ENCODE results near the gene PLEKHA1.

DNA sequence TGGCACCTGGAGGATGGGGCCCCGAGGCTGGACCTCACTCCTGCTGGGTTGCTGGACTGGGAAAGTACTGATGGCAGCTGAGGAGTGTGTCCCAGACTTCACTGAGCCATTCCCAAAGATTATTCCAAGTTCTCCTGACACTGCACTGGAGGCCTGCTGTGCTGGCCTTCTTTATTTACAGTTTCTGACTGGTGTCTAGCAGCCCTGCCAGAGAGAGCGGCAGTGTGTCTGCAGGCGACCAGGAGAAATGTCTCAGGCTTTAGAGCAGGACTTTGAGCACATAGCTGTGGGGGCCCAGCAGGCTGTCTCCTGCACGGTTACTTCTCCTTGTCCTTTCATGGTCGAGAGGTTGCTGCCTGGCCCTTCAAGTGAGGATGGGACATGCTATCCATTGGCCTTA is 102.9 kb downstream of the PLEKHA1 start:
- TF ChIP-seq, protein P1, sequence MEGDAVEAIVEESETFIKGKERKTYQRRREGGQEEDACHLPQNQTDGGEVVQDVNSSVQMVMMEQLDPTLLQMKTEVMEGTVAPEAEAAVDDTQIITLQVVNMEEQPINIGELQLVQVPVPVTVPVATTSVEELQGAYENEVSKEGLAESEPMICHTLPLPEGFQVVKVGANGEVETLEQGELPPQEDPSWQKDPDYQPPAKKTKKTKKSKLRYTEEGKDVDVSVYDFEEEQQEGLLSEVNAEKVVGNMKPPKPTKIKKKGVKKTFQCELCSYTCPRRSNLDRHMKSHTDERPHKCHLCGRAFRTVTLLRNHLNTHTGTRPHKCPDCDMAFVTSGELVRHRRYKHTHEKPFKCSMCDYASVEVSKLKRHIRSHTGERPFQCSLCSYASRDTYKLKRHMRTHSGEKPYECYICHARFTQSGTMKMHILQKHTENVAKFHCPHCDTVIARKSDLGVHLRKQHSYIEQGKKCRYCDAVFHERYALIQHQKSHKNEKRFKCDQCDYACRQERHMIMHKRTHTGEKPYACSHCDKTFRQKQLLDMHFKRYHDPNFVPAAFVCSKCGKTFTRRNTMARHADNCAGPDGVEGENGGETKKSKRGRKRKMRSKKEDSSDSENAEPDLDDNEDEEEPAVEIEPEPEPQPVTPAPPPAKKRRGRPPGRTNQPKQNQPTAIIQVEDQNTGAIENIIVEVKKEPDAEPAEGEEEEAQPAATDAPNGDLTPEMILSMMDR (IDR thresholded peaks at IDR 0.05; ENCODE audit: insufficient read depth, low read length, poor library complexity, severe bottlenecking): no peak
- no peak for TF ChIP-seq EZH2phosphoT487 (conservative IDR thresholded peaks at IDR 0.05; ENCODE audit: low read length)

All from SU-DHL-6 (cell line).